GM23248 (cell line): Measurements from ENCODE around the gene TIMM44.

ENCODE experiments used
- EZH2 ChIP-seq: fragments of 200-600 bp; sonication (generic); IDR thresholded peaks from 2 replicates; pipeline ENCODE4 v1.6.1; 2018; ENCODE audit warnings: antibody characterized with exemption, mild to moderate bottlenecking; ENCODE audit not compliant: insufficient read depth, poor library complexity, severe bottlenecking
- EZH2phosphoT487 ChIP-seq: fragments of 200-600 bp; sonication (generic); IDR thresholded peaks from 2 replicates; pipeline ENCODE4 v1.6.1; 2018; ENCODE audit warnings: antibody characterized with exemption, moderate library complexity, mild to moderate bottlenecking, low read depth; ENCODE audit not compliant: insufficient read depth

- TF ChIP-seq EZH2phosphoT487 (no peak), EZH2 (no peak)
Measured at GRCh38 chr19:7901337-7901736, 42.1 kb downstream of the TIMM44 start.
